COLO829 (cell line): Measurements from ENCODE around the gene GRXCR1.

Experiments used
- DNase-seq: peaks from one replicate; pipeline ENCODE4 v3.0.0; 2012; ENCODE audit warnings: low spot score

Gene GRXCR1

GRCh38 chr4:42928582-42928981 lies 36.1 kb downstream of the GRXCR1 start:
- no peak for DNase-seq

GRCh38 chr4:42942216-42942615 lies 49.7 kb downstream of the GRXCR1 start:
- DNase-seq, result no peak

GRCh38 chr4:42945874-42946273 lies 53.4 kb downstream of the GRXCR1 start:
- DNase-seq, result no peak

GRCh38 chr4:42953321-42953720 lies 60.8 kb downstream of the GRXCR1 start:
- no peak for DNase-seq

- DNase-seq, result no peak
Measured at GRCh38 chr4:42954963-42955669, 62.6 kb downstream of the GRXCR1 start.

GRCh38 chr4:42955746-42956505 lies 63.4 kb downstream of the GRXCR1 start:
- DNase-seq, result no peak

- no peak for DNase-seq
Measured at GRCh38 chr4:42965326-42965725, 72.8 kb downstream of the GRXCR1 start.

- DNase-seq, result no peak
Measured at GRCh38 chr4:42985976-42986375, 93.5 kb downstream of the GRXCR1 start.

GRCh38 chr4:42995343-42995944 lies 102.9 kb downstream of the GRXCR1 start:
- DNase-seq, result peak; percentile 11

- DNase-seq, result no peak
Measured at GRCh38 chr4:43008793-43009192, 116.3 kb downstream of the GRXCR1 start.

GRCh38 chr4:43014256-43014655 lies 121.7 kb downstream of the GRXCR1 start:
- DNase-seq, result no peak

- no peak for DNase-seq
Measured at GRCh38 chr4:43041632-43042031, 149.1 kb downstream of the GRXCR1 start.

GRCh38 chr4:43047058-43047457 lies 154.5 kb downstream of the GRXCR1 start:
- no peak for DNase-seq

GRCh38 chr4:43048570-43048969 lies 156.1 kb downstream of the GRXCR1 start:
- DNase-seq, result no peak

GRCh38 chr4:43049326-43049725 lies 156.8 kb downstream of the GRXCR1 start:
- no peak for DNase-seq

- no peak for DNase-seq
Measured at GRCh38 chr4:43066415-43066814, 173.9 kb downstream of the GRXCR1 start.

GRCh38 chr4:43071069-43071468 lies 178.6 kb downstream of the GRXCR1 start:
- DNase-seq, result no peak
